ENCODE measurements around the gene SLC43A1. TPM values are rescaled to one million over a fixed set of nuclear protein-coding genes. Genes with fewer than 3 reads are reported as not detected.
A peak's percentile ranks its signal among the peaks of the same experiment; 100 is the strongest.

Gene SLC43A1
- total and polyA plus RNA-seq, 8 donors: 11.7 to 25.3 (median 18.0) TPM

- Histone ChIP-seq H3K27ac (no peak overlapping the region), H3K9me3 (no peaks in the 10 kb centered on the region), H3K27me3 (no peaks in the 10 kb centered on the region), H3K4me3 (no peak overlapping the region), H3K4me1 (peaks cover 11 to 34% of the 10 kb centered on the region in 2 donors), H3K36me3 (peaks cover 0 to 13% of the 10 kb centered on the region in 2 donors)
- intact Hi-C loops (cut with DNase I): no loop called here
- DNase-seq (no peak), ATAC-seq (no peak)
- TF ChIP-seq CTCF (IDR thresholded peaks at IDR 0.05): no peak
These were observed 19.2 kb downstream of the SLC43A1 start for GRCh38 chr11:57496109-57496820.

GRCh38 chr11:57493507-57494503 lies 21.7 kb downstream of the SLC43A1 start:
- Histone ChIP-seq H3K27me3 (no peaks in the 10 kb centered on the region), H3K9me3 (no peaks in the 10 kb centered on the region), H3K4me3 (no peak overlapping the region), H3K4me1 (peaks cover 1 to 13% of the 10 kb centered on the region in 2 donors), H3K36me3 (peaks cover 0 to 36% of the 10 kb centered on the region in 2 donors), H3K27ac (no peak overlapping the region)
- ATAC-seq (peak; percentile 90), DNase-seq (peak in 3 of 4 donors; percentile 55 to 89 (median 60))
- intact Hi-C loops (cut with DNase I): loop anchor here in 1 of 2 donors (5.0 kb wide), 1 partner anchor 33 kb away; no protein-coding TSS in a partner anchor
- peak; percentile 89 to 91 for TF ChIP-seq CTCF (IDR thresholded peaks at IDR 0.05)

GRCh38 chr11:57491371-57492061 lies 24.0 kb downstream of the SLC43A1 start:
- DNase-seq (no peak), ATAC-seq (peak; percentile 62)
- Histone ChIP-seq H3K9me3 (no peaks in the 10 kb centered on the region), H3K27me3 (no peaks in the 10 kb centered on the region), H3K4me1 (peaks cover 0 to 10% of the 10 kb centered on the region in 2 donors), H3K4me3 (no peak overlapping the region), H3K36me3 (peaks cover 0 to 58% of the 10 kb centered on the region in 2 donors), H3K27ac (no peak overlapping the region)
- intact Hi-C loops (cut with DNase I): loop anchor here in 1 of 2 donors (5.0 kb wide), 1 partner anchor 36 kb away; no protein-coding TSS in a partner anchor
- peak in 1 of 2 donors; percentile 66 for TF ChIP-seq CTCF (IDR thresholded peaks at IDR 0.05)

GRCh38 chr11:57490456-57491248 lies 24.9 kb downstream of the SLC43A1 start:
- TF ChIP-seq CTCF (IDR thresholded peaks at IDR 0.05): no peak
- H3K4me1 ChIP-seq: peaks cover 0 to 16% of the 10 kb centered on the region in 2 donors
- H3K36me3 ChIP-seq: peaks cover 0 to 63% of the 10 kb centered on the region in 2 donors
- H3K4me3 ChIP-seq: no peak overlapping the region
- H3K9me3 ChIP-seq: no peaks in the 10 kb centered on the region
- intact Hi-C loops (cut with DNase I): loop anchor here in 1 of 2 donors (5.0 kb wide), 1 partner anchor 37 kb away; no protein-coding TSS in a partner anchor
- H3K27me3 ChIP-seq: no peaks in the 10 kb centered on the region
- ATAC-seq: no peak
- no peak for DNase-seq
- H3K27ac ChIP-seq: no peak overlapping the region

All from left lung (tissue), 10 donors.